Epithelial cell of proximal tubule (primary cell): ENCODE results near the gene BLTP3B. TPM values are rescaled to one million over a fixed set of nuclear protein-coding genes. Genes with fewer than 3 reads are reported as not detected.

Experiments
- DNase-seq: peaks from one replicate; pipeline ENCODE4 v3.0.0-alpha.2; 2011; ENCODE audit warnings: low read depth
- H3K4me3 ChIP-seq: 2 replicates; pipeline ENCODE4 v1.5.1; 2011; ENCODE audit warnings: low read depth, mild to moderate bottlenecking, low read length
- total RNA-seq: library from RNA; depleted of rRNA; stranded (reverse); fragments of >200 nt; gene quantifications from 2 replicates; pipeline ENCODE4 v1.2.3, GENCODE V29; 2015
- TF ChIP-seq, protein P1 (sequence below): conservative IDR thresholded peaks from 2 replicates; pipeline ENCODE4 v1.5.1; 2012; ENCODE audit warnings: low read depth, mild to moderate bottlenecking, low read length

BLTP3B gene
- total RNA-seq, 1 donor from 2014 or later = 10.0 TPM

DNA sequence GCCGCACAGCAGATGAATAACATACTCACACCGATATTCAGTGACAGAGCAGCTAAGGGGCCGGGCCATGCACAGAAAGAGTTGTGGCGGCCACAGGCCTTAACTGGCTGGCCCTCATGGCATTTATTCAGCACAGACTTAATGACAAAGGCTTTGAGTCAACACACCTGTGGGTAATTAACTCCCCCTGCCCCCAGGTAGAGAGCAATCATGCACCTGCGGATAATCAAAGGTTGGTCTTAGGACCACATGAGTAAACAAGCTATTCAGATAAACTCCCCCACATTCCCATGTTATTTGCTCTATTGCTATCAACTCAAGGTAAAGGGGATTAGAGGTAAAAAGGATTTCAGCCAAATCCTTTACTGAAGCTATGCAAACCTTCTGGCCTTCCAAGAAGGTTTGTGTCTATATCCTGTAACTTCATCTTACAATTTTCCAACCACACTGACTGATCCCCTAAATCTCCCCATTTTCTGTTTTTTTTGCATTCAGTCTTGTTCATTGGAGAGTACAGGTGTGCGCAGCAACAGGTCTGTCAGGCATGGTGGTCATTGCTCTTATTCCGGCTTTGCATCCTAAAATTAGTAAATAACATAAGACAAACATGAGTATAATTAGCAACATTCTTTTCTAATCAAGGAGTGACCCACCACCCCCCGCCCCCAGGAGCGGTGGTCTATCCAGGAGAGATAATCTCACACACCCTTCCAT is 16.9 kb upstream of the BLTP3B start:
- TF ChIP-seq, protein P1, sequence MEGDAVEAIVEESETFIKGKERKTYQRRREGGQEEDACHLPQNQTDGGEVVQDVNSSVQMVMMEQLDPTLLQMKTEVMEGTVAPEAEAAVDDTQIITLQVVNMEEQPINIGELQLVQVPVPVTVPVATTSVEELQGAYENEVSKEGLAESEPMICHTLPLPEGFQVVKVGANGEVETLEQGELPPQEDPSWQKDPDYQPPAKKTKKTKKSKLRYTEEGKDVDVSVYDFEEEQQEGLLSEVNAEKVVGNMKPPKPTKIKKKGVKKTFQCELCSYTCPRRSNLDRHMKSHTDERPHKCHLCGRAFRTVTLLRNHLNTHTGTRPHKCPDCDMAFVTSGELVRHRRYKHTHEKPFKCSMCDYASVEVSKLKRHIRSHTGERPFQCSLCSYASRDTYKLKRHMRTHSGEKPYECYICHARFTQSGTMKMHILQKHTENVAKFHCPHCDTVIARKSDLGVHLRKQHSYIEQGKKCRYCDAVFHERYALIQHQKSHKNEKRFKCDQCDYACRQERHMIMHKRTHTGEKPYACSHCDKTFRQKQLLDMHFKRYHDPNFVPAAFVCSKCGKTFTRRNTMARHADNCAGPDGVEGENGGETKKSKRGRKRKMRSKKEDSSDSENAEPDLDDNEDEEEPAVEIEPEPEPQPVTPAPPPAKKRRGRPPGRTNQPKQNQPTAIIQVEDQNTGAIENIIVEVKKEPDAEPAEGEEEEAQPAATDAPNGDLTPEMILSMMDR = no peak
- no peak for DNase-seq
- no peak overlapping the region for H3K4me3 ChIP-seq

DNA sequence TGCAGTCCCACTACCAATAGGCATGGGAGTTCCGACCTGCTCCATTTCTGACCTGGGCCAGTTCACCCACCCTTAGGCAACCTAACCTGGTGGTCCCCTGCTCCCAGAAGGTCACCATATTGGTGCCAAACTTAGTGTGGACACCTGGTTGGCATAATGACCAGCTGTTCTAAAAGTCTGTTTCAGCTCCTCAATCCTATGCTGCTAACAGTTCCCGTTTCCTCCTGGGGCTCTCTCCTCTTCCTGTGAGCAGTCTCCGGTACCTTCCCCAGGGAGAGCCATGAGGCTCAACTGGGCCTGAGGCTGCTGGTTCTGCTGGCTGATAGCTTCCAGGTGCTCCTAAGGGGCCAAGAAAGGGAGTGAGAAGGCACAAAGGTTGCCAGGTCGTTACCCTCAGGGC is 15.9 kb upstream of the BLTP3B start:
- no peak for DNase-seq
- TF ChIP-seq, protein P1 = no peak
- H3K4me3 ChIP-seq = no peak overlapping the region

DNA sequence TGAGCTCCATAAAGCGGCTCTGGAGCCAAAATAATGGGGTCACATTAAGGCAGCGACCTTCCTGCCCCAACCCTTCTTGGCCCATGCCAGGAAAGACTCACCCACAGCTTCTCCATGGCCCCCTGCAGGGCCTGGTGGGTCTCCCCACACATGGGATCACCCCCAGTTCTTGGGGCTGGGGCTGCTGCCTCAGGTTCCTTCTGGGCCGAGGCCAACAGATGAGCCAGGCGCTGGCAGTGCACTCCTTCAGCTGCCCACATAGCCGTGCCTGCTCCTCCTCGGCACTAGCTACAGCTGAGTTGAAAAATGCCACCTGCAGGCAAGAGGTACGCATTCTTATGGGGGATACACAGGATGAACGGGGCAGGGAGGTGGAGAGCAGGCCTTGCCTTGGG is 14.8 kb upstream of the BLTP3B start:
- no peak for DNase-seq
- TF ChIP-seq, protein P1 = no peak
- H3K4me3 ChIP-seq = no peak overlapping the region

DNA sequence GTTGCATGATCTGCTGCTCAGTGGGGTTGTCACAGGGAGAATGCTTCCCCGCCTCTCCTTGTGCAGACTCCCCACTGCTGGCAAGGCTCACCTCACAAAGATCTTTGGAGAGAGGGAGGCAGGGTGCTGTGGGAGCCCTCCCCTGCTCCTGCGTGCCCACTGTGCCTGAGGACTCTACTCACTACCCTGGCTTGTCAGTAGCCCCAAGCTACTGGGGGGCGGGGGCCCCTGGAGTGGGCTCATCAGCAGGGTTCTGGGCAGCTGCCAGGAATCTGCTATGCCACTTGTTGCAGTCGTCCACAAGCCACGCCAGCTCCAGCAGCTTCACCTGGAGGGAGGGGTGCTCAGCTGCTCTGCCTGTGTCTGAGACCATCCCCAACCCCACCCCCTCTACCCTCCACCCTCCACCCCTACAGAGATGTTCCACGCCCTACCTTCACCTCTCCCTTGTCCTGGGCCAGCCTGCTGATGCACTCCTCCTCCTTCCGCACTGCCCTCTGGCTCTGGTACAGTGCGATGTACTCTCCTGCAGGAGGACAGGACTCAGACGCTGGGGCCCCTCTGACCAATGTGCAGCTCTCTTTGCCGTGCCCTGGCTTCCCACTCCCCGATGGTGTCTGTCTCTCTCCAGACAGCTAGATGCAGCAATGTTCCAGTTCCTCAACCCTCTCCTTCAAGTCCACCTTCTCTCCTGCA is 14.2 kb upstream of the BLTP3B start:
- no peak overlapping the region for H3K4me3 ChIP-seq
- no peak for DNase-seq
- TF ChIP-seq, protein P1 = no peak

DNA sequence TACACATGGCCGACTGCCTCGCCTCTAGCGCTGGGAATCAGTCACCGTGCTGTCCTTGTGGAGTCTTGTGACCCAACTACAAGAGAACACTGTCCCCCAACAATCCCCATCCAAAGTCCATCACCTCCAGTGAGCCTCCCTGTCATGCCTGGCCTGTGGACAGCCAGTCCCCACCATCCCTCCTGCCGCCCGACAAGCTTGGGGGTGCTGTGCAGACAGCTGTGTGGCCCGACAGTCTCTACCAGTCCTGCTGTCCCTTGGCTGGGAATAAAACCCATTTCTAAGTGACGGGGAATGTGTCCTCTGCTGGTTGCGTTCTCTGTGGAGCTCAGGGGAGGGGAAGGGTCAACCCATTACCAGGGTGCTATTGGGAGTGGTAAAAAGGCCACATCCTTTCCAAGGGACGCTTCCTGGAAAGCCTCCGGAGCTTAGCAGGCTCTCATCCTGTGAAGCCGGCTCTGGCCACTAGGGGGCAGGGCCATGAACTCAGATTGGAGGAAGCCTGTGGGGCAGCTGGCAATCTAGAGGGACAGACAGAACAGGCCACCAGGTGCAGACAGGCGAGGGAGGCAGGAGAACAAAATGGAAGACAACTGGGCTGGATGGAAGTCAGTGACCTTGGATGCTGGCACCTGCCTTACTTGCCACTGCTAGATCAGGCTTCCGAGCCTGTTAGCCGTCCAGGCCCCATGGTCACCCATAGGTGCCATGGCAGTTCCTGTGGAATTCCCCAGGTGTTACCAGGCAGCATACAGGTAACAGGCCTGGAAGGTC is 12.0 kb upstream of the BLTP3B start:
- TF ChIP-seq, protein P1 = peak; percentile 93
- no peak overlapping the region for H3K4me3 ChIP-seq
- no peak for DNase-seq

DNA sequence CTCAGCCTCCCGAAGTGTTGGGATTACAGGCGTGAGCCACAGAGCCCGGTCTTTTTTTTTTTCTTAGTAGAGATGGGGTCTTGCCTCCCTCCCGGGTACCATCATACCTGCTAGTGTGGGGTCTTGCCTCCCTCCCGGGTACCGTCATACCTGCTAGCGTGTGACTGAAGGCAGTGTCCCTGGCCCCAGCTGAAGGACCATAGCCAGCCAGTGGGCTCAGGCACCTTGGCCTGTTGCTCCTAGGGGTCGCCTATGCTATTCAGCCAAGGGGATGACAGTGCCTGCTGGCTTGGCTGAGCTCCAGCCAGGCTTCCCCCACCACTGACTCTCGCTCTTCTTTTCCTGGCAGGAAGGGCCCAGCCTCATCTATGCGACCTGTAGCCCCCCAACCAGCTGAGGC is 10.5 kb upstream of the BLTP3B start:
- TF ChIP-seq, protein P1 = no peak
- no peak for DNase-seq
- no peak overlapping the region for H3K4me3 ChIP-seq
